HepG2 (cell line): ENCODE results near the gene TSHZ2. TPM values are rescaled to one million over a fixed set of nuclear protein-coding genes. Genes with fewer than 3 reads are reported as not detected.

Source experiments
- ATAC-seq: fragments of 200-7000 bp; cut with Tn5 transposase; 3 replicates; pipeline ENCODE4 v1.9.1; 2020; ENCODE audit warnings: mild to moderate bottlenecking, moderate library complexity
- BruUV-seq: library from RNA; stranded (reverse); fragments of 400-500 nt; replicated peaks from 2 replicates; lab custom pipeline; 2021; lab: Mats Ljungman, UMichigan
- CTCF ChIA-PET: fragments of 300-600 bp; formaldehyde crosslinking; extraction: SDS; loops from one replicate; lab custom pipeline; 2021; ENCODE audit warnings: low total read pairs, inconsistent platforms, low intra/inter-chr PET ratio; lab: Yijun Ruan, JAX
- POLR2A ChIA-PET: fragments of 350-600 bp; sonication (Branson Sonifier 250); formaldehyde crosslinking; loops from one replicate; lab custom pipeline; 2020; ENCODE audit warnings: antibody characterized with exemption, inconsistent platforms; lab: Yijun Ruan, JAX
- DNase-seq: peaks from one replicate; pipeline ENCODE4 v3.0.0-alpha.2; 2015; ENCODE audit warnings: low spot score
- FAIRE-seq: peaks from 3 replicates; lab custom pipeline; 2011; peaks lifted over from hg19 to GRCh38; lab: Jason Lieb, UNC
- H2AFZ ChIP-seq: one replicate; pipeline ENCODE4 v1.6.1; 2011; ENCODE audit warnings: low read length, inconsistent platforms
- H3K27ac ChIP-seq: fragments of 300-600 bp; 3 replicates; pipeline ENCODE4 v1.8.0; 2011; ENCODE audit warnings: mixed run types, mild to moderate bottlenecking, mixed read lengths, low read length, inconsistent platforms; ENCODE audit not compliant: insufficient read depth; ENCODE audit errors: extremely low read length
- H3K27me3 ChIP-seq, 2 experiments: fragments of 200-600 bp in 1 of 2; 2 replicates in 1 of 2; 3 replicates in 1 of 2; pipeline versions ENCODE4 v1.6.0 to v1.8.0; 2011; ENCODE audit warnings: low read length in 2 of 2, mild to moderate bottlenecking in 2 of 2, moderate library complexity in 2 of 2, inconsistent platforms in 1 of 2; ENCODE audit not compliant: insufficient read depth in 2 of 2, control insufficient read depth in 1 of 2
- H3K36me3 ChIP-seq, 2 experiments: fragments of 200-600 bp in 1 of 2; replicated peaks in 1 of 2; 2 replicates in 1 of 2; 3 replicates in 1 of 2; pipeline versions ENCODE4 v1.5.1 to v1.8.0; 2011; ENCODE audit warnings: low read length in 2 of 2, inconsistent platforms in 1 of 2; ENCODE audit not compliant: insufficient read depth in 2 of 2, control insufficient read depth in 1 of 2
- H3K4me1 ChIP-seq: 2 replicates; pipeline ENCODE4 v1.5.1; 2012; ENCODE audit warnings: low read length, inconsistent platforms; ENCODE audit not compliant: insufficient read depth
- H3K4me2 ChIP-seq: 2 replicates; pipeline ENCODE4 v1.6.0; 2011; ENCODE audit warnings: low read depth, low read length, inconsistent platforms
- H3K4me3 ChIP-seq, 3 experiments: fragments of 200-600 bp in 1 of 3; sonication (generic), shearing (Covaris generic) in 1 of 3; replicated peaks in 1 of 3; 2 replicates each; pipeline ENCODE4 v1.5.1; 2011 to 2016; ENCODE audit warnings: low read length in 3 of 3, inconsistent platforms in 2 of 3, low read depth in 2 of 3, mild to moderate bottlenecking in 2 of 3, control low read depth in 1 of 3, mixed read lengths in 1 of 3; ENCODE audit not compliant: insufficient read depth in 1 of 3
- H3K79me2 ChIP-seq: one replicate; pipeline ENCODE4 v1.6.1; 2011; ENCODE audit warnings: low read length, inconsistent platforms; ENCODE audit not compliant: insufficient read depth
- H3K9ac ChIP-seq: 2 replicates; pipeline ENCODE4 v1.6.0; 2011; ENCODE audit warnings: mild to moderate bottlenecking, low read depth, low read length, inconsistent platforms; ENCODE audit not compliant: insufficient read depth
- H3K9me3 ChIP-seq: 2 replicates; pipeline ENCODE4 v1.5.1; 2012; ENCODE audit warnings: mild to moderate bottlenecking, low read length
- H4K20me1 ChIP-seq: 2 replicates; pipeline ENCODE4 v1.6.0; 2011; ENCODE audit warnings: inconsistent platforms, mild to moderate bottlenecking, low read length, moderate library complexity; ENCODE audit not compliant: insufficient read depth
- CREB1 ChIP-seq, 2 experiments: fragments of 450-650 bp in 1 of 2; IDR thresholded peaks; 2 replicates each; pipeline ENCODE4 v1.6.1; 2016 to 2017; ENCODE audit warnings: control low read depth in 1 of 2, mild to moderate bottlenecking in 1 of 2, missing compliant biosample characterization in 1 of 2, missing genetic modification characterization in 1 of 2
- ETV5 ChIP-seq: IDR thresholded peaks from 2 replicates; pipeline ENCODE4 v1.6.1; 2018; ENCODE audit warnings: missing biosample characterization, missing genetic modification reagents, inconsistent platforms, borderline replicate concordance
- FOXA3 ChIP-seq: IDR thresholded peaks from 2 replicates; pipeline ENCODE4 v1.6.1; 2016; ENCODE audit warnings: missing genetic modification reagents, missing compliant biosample characterization
- FOXK1 ChIP-seq: sonication (generic); formaldehyde crosslinking; IDR thresholded peaks from 2 replicates; pipeline ENCODE4 v1.4.0; 2020; ENCODE audit warnings: low read depth, missing genetic modification reagents, borderline replicate concordance
- GABPA ChIP-seq, 2 experiments: IDR thresholded peaks; 2 replicates each; pipeline ENCODE4 v1.6.1; 2011 to 2016; ENCODE audit warnings: low read depth in 2 of 2, low read length in 1 of 2, missing biosample characterization in 1 of 2, missing genetic modification characterization in 1 of 2
- HES4 ChIP-seq: sonication (generic); formaldehyde crosslinking; IDR thresholded peaks from 2 replicates; pipeline ENCODE4 v1.9.0; 2021; ENCODE audit warnings: mild to moderate bottlenecking, missing genetic modification reagents, borderline replicate concordance
- HMG20A ChIP-seq: IDR thresholded peaks from 2 replicates; pipeline ENCODE4 v1.6.1; 2016; ENCODE audit warnings: borderline replicate concordance
- SOX5 ChIP-seq: IDR thresholded peaks from 2 replicates; pipeline ENCODE4 v1.6.1; 2016; ENCODE audit warnings: borderline replicate concordance
- SOX6 ChIP-seq, 2 experiments: fragments of 450-650 bp in 1 of 2; sonication (generic) in 1 of 2; formaldehyde crosslinking in 1 of 2; IDR thresholded peaks; 2 replicates each; pipeline versions ENCODE4 v1.4.0 to v1.6.1; 2017 to 2020; ENCODE audit warnings: antibody characterized with exemption in 1 of 2, mild to moderate bottlenecking in 1 of 2, missing genetic modification reagents in 1 of 2
- THAP11 ChIP-seq: IDR thresholded peaks from 2 replicates; pipeline ENCODE4 v1.6.1; 2016; ENCODE audit warnings: missing biosample characterization, missing genetic modification reagents
- TRIM24 ChIP-seq: sonication (generic); formaldehyde crosslinking; IDR thresholded peaks from 2 replicates; pipeline ENCODE4 v1.8.0; 2022; ENCODE audit warnings: mild to moderate bottlenecking, missing genetic modification reagents
- ZNF333 ChIP-seq: sonication (generic); formaldehyde crosslinking; IDR thresholded peaks from 2 replicates; pipeline ENCODE4 v1.4.0; 2020; ENCODE audit warnings: mild to moderate bottlenecking, missing genetic modification reagents, borderline replicate concordance
- ZNF546 ChIP-seq: sonication (generic); formaldehyde crosslinking; conservative IDR thresholded peaks from 2 replicates; pipeline ENCODE4 v1.8.1; 2023; ENCODE audit warnings: mild to moderate bottlenecking, missing genetic modification reagents
- ZNF670 ChIP-seq: sonication (generic); formaldehyde crosslinking; IDR thresholded peaks from 2 replicates; pipeline ENCODE4 v1.8.0; 2022; ENCODE audit warnings: mild to moderate bottlenecking, missing genetic modification reagents, borderline replicate concordance
- ZNF749 ChIP-seq: sonication (generic); formaldehyde crosslinking; IDR thresholded peaks from 2 replicates; pipeline ENCODE4 v1.8.0; 2022; ENCODE audit warnings: mild to moderate bottlenecking, missing genetic modification reagents, moderate library complexity, borderline replicate concordance
- WGBS: methylation state at CpG from one replicate; pipeline ENCODE4 v1.1.6; 2017; ENCODE audit warnings: low lambda C conversion rate; 5-methylcytosine and 5-hydroxymethylcytosine counted together
- in situ Hi-C: cut with HindIII; loops from 2 replicates; pipeline ENCODE4 v1.10.0; 2017; ENCODE audit warnings: low pct_unique_long_range_greater_than_20kb; ENCODE audit not compliant: extremely low pct_ligation_motif_present
- intact Hi-C: fragments of 100-400 bp; cut with micrococcal nuclease; formaldehyde crosslinking; loops from one replicate; pipeline ENCODE4 v1.10.0; 2022; ENCODE audit not compliant: unreplicated experiment
- polyA plus RNA-seq, 8 experiments: library from polyadenylated mRNA; depleted of rRNA in 3 of 8; stranded (reverse) in 7 of 8; unstranded in 1 of 8; fragments of >200 nt; fragmentation: Illumina TruSeq in 4 of 8; extraction: Trizol in 4 of 8; gene quantifications; 2 replicates each; pipeline versions ENCODE4 v1.2.1 to v1.2.3, GENCODE V29; 2011 to 2016; ENCODE audit warnings: low read depth in 4 of 8, missing spikeins in 1 of 8, mixed read lengths in 1 of 8; ENCODE audit not compliant: insufficient read depth in 1 of 8
- total RNA-seq, 5 experiments: library from RNA; depleted of rRNA; stranded (reverse); fragments of >200 nt; fragmentation: Illumina TruSeq; extraction: Trizol; gene quantifications; 2 replicates each; pipeline ENCODE4 v1.2.3, GENCODE V29; 2016; ENCODE audit warnings: low read depth in 1 of 5
- TF ChIP-seq, protein P1 (sequence below), 2 experiments: fragments of 450-650 bp in 1 of 2; sonication (generic) in 1 of 2; formaldehyde crosslinking; IDR thresholded peaks; 2 replicates each; pipeline versions ENCODE4 v1.5.0 to v1.8.0; 2020 to 2022; ENCODE audit warnings: mild to moderate bottlenecking in 1 of 2, missing genetic modification reagents in 1 of 2

The TSHZ2 gene
- total and polyA plus RNA-seq, 2 of the 13 experiments (the other 11 are each of a cell fraction or from before 2014, with no cell fraction given): 0.01 TPM; not detected in 1

DNA sequence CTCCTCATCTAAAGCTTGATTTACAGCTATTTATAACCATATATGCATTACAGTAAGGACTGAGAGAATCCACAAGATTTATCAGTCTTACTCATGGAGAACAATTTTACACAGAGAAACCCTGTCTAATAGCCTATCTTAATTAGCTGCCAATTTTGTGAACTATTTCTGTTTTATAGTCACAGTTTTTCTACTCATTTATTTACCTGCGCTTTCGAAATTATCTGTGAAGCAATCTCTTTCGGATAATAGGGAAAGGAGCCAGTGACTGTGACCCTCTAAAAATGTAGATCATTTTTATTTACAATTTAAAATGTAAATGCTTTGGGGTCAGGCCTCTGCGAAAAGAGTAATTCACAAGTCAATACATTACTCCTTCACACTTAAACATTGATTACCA, 98.1 kb downstream of the TSHZ2 start:
- no peak overlapping the region for H3K27ac ChIP-seq
- no peak for DNase-seq
- TF ChIP-seq CREB1 (IDR thresholded peaks at IDR 0.05) (no peak), CREB1 (CRISPR knock-in tag; IDR thresholded peaks at IDR 0.05) (peak; percentile 22; the same call in 1 of the 2 replicates), ZNF546 (no peak), ZNF749 (CRISPR knock-in tag) (no peak), ZNF670 (no peak)
- TF ChIP-seq, all 625 proteins: peak for 1
- H3K27me3 ChIP-seq: peaks cover 4 to 15% of the 10 kb centered on the region in 2 experiments; a peak in 2 of 5 replicates
- ChIA-PET CTCF (no interaction called here), POLR2A (interaction anchor here (2.2 kb wide), 1 partner anchor 11 kb away, joined by 8 read pairs; no protein-coding TSS in a partner anchor)
- intact Hi-C loops: no loop called here
- no peak overlapping the region for H3K9ac ChIP-seq
- peaks cover 6% of the 10 kb centered on the region for H3K9me3 ChIP-seq
- 40% methylated on average over 4 of the region's 4 CpGs for WGBS
- H3K4me2 ChIP-seq: no peak overlapping the region
- FAIRE-seq: no peak
- no peak overlapping the region for H3K4me3 ChIP-seq
- no peaks in the 10 kb centered on the region for H3K79me2 ChIP-seq
- H3K4me1 ChIP-seq: no peaks in the 10 kb centered on the region
- no peaks in the 10 kb centered on the region for H4K20me1 ChIP-seq
- in situ Hi-C loops: no loop called here
- no TSS peak for BruUV-seq
- no peak overlapping the region for H2AFZ ChIP-seq
- H3K36me3 ChIP-seq: no peaks in the 10 kb centered on the region
- no peak for ATAC-seq

DNA sequence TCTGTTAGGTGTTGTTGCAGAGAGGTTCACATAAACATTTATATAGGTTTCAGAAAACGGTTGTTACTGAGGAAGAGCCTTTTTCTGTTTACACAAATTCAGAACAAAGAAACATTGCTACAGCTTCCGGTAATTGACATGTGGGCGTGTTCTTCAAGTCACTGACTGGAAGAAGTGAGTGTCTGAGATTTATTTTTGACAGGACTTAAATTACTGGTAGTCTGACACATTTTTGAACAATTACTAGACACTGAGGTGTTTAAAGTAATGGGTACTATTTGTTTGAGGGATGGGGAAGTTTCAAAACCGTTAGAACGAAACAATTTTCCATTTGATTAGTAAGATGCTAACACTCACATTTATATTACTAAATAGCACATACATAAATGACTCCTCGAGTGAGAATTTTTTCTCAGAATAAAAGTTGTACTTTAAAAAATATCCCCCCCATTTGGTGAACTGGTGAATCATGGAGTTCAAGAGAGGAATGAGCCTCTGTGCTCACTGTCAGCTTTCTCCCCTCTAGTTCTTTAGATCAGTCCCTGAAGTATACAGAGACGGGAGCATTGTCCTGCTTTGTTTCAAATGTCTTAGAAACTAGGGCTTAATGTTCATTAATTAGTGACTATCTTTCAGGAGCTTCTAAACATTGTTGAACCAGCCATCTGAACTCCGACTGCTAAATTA, 98.7 kb downstream of the TSHZ2 start:
- no TSS peak for BruUV-seq
- H3K4me3 ChIP-seq: no peak overlapping the region
- no peak for ATAC-seq
- H3K79me2 ChIP-seq: no peaks in the 10 kb centered on the region
- H3K27ac ChIP-seq: no peak overlapping the region
- DNase-seq: peak; percentile 28
- peaks cover 5% of the 10 kb centered on the region; the same call in 1 of the 2 replicates for H3K4me1 ChIP-seq
- in situ Hi-C loops (no loop called here), intact Hi-C loops (no loop called here)
- H4K20me1 ChIP-seq: no peaks in the 10 kb centered on the region
- H2AFZ ChIP-seq: no peak overlapping the region
- H3K36me3 ChIP-seq: no peaks in the 10 kb centered on the region
- ChIA-PET CTCF (no interaction called here), POLR2A (interaction anchor here (2.2 kb wide), 1 partner anchor 11 kb away, joined by 8 read pairs; no protein-coding TSS in a partner anchor)
- H3K27me3 ChIP-seq: peaks cover 4 to 15% of the 10 kb centered on the region in 2 experiments; a peak in 2 of 5 replicates
- no peak for FAIRE-seq
- WGBS: 23% methylated on average over 8 of the region's 8 CpGs
- H3K9me3 ChIP-seq: peaks cover 6% of the 10 kb centered on the region
- H3K4me2 ChIP-seq: no peak overlapping the region
- H3K9ac ChIP-seq: no peak overlapping the region
- peak; percentile 59; the same call in 1 of the 2 replicates for TF ChIP-seq FOXA3
- TF ChIP-seq HES4: no peak
- no peak for TF ChIP-seq TRIM24
- peak; percentile 67; the same call in 1 of the 2 replicates for TF ChIP-seq HMG20A (CRISPR knock-in tag)
- TF ChIP-seq SOX6 (IDR thresholded peaks at IDR 0.05): no peak
- TF ChIP-seq SOX6 (CRISPR knock-in tag; IDR thresholded peaks at IDR 0.05): peak; percentile 59; the same call in 1 of the 2 replicates
- peak; percentile 38; the same call in 1 of the 2 replicates for TF ChIP-seq ETV5
- TF ChIP-seq GABPA (IDR thresholded peaks at IDR 0.05; ENCODE audit: low read depth, low read length): no peak
- peak; percentile 56; the same call in 1 of the 2 replicates for TF ChIP-seq GABPA (CRISPR knock-in tag; IDR thresholded peaks at IDR 0.05; ENCODE audit: low read depth)
- peak; percentile 33; the same call in 1 of the 2 replicates for TF ChIP-seq FOXK1 (CRISPR knock-in tag)
- peak; percentile 63; the same call in 1 of the 2 replicates for TF ChIP-seq SOX5
- TF ChIP-seq, protein P1, sequence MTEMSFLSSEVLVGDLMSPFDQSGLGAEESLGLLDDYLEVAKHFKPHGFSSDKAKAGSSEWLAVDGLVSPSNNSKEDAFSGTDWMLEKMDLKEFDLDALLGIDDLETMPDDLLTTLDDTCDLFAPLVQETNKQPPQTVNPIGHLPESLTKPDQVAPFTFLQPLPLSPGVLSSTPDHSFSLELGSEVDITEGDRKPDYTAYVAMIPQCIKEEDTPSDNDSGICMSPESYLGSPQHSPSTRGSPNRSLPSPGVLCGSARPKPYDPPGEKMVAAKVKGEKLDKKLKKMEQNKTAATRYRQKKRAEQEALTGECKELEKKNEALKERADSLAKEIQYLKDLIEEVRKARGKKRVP (CRISPR knock-in tag; IDR thresholded peaks at IDR 0.05): 0 out of 4 replicates have a peak, but pooled peaks of 1 of the 2 experiments have one; percentile 18
- TF ChIP-seq ZNF333 (CRISPR knock-in tag): no peak
- TF ChIP-seq THAP11 (CRISPR knock-in tag): 0 out of 2 replicates have a peak, but pooled peaks have one; percentile 24
